ENCODE data around the gene CDH23.

The CDH23 gene

GRCh38 chr10:71647526-71648253 is 251.0 kb downstream of the CDH23 start:
- Histone ChIP-seq H4K20me1 (ENCODE audit: control insufficient read depth, insufficient read depth, low read depth, low read length) (no peaks in the 10 kb centered on the region), H3K4me3 (ENCODE audit: low read length) (peak overlapping the region; percentile 8; the same call in 1 of the 2 replicates), H3F3A (ENCODE audit: control insufficient read depth, insufficient read depth) (peaks cover 13% of the 10 kb centered on the region), H3K36me3 (ENCODE audit: control insufficient read depth, low read length) (no peaks in the 10 kb centered on the region), H3K9me3 (ENCODE audit: control insufficient read depth, insufficient read depth, low read length) (peaks cover 5% of the 10 kb centered on the region; the same call in 1 of the 2 replicates), H3K4me1 (ENCODE audit: control insufficient read depth, low read length) (peaks cover 77% of the 10 kb centered on the region), H3K4me2 (ENCODE audit: low read length) (peak overlapping the region; percentile 72), H3K27ac (ENCODE audit: low read depth, low read length) (peak overlapping the region; percentile 97), H3K27me3 (ENCODE audit: control insufficient read depth, low read length) (no peaks in the 10 kb centered on the region), H3K9me2 (replicated peaks; ENCODE audit: control insufficient read depth, low read length) (no peaks in the 10 kb centered on the region), H3K79me2 (ENCODE audit: control insufficient read depth, low read length) (no peaks in the 10 kb centered on the region)
- TF ChIP-seq EZH2phosphoT487 (IDR thresholded peaks at IDR 0.05; ENCODE audit: borderline replicate concordance, low read length), result no peak
- TF ChIP-seq CTCF (IDR thresholded peaks at IDR 0.05; ENCODE audit: low read depth, low read length, poor library complexity, severe bottlenecking), result peak; percentile 68

DNA sequence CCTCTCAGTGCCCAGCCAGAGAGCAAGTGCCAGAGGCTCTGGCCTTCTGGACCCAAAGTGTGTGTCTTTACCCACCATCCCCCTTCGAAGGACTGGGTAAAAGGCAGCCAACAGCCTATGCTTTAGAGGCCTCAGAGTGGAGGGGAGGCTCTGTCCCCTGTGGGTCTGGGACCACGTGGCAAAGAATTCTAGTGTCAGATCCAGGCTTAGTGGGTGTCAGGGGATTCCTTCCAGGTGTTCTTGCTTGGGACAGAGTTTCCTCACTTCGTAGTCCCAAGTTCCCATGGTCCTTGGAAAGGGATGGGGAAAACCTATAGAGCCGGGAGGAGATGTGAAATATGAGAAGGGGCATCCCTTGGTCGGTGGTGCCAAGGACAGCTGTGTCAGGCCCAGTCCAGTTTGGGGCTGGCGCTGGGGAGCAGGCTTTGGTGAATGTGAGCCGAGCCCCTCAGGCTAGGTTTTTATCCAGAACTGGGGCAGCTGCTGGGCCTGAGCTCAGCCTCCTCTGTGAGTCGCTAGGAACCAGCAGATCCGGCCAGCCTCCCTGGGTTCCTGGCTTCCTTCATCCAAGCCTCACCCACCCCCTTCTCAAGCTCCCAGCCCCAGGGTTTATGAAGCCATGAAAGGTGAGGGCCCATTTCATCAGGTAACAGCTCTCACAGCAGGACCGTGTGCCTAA is 251.7 kb downstream of the CDH23 start:
- no peaks in the 10 kb centered on the region for H3K27me3 ChIP-seq (ENCODE audit: control insufficient read depth, low read length)
- TF ChIP-seq CTCF (IDR thresholded peaks at IDR 0.05; ENCODE audit: low read depth, low read length, poor library complexity, severe bottlenecking), result no peak
- no peak for TF ChIP-seq EZH2phosphoT487 (IDR thresholded peaks at IDR 0.05; ENCODE audit: borderline replicate concordance, low read length)
- H3K27ac ChIP-seq (ENCODE audit: low read depth, low read length), result peak overlapping the region; percentile 97
- peaks cover 5% of the 10 kb centered on the region; the same call in 1 of the 2 replicates for H3K9me3 ChIP-seq (ENCODE audit: control insufficient read depth, insufficient read depth, low read length)
- peak overlapping the region; percentile 72 for H3K4me2 ChIP-seq (ENCODE audit: low read length)
- H3K4me3 ChIP-seq (ENCODE audit: low read length), result peak overlapping the region; percentile 62
- no peaks in the 10 kb centered on the region for H3K36me3 ChIP-seq (ENCODE audit: control insufficient read depth, low read length)
- H3K4me1 ChIP-seq (ENCODE audit: control insufficient read depth, low read length), result peaks cover 84% of the 10 kb centered on the region
- no peaks in the 10 kb centered on the region for H3K9me2 ChIP-seq (replicated peaks; ENCODE audit: control insufficient read depth, low read length)
- H3K79me2 ChIP-seq (ENCODE audit: control insufficient read depth, low read length), result no peaks in the 10 kb centered on the region
- H3F3A ChIP-seq (ENCODE audit: control insufficient read depth, insufficient read depth), result peaks cover 13% of the 10 kb centered on the region
- no peaks in the 10 kb centered on the region for H4K20me1 ChIP-seq (ENCODE audit: control insufficient read depth, insufficient read depth, low read depth, low read length)

DNA sequence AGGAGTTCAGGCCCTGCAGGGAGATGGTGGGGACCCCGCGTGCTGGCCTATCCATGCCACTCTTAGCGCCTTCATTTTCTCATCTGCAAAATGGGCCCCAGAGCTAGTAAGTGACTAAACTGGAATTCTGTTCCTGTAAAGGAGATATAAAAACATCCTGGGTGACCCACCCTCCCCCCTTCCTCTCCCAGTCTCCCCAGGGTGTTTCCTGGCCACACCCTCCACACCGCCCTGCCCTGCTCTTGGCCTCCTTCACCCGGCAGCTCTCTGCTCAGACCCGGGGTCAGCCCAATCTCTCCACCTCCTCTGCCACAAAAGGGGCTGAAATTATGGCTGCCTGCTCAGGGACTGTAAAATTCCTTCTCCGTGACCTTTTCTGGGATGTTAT is 252.2 kb downstream of the CDH23 start:
- H4K20me1 ChIP-seq (ENCODE audit: control insufficient read depth, insufficient read depth, low read depth, low read length), result no peaks in the 10 kb centered on the region
- no peaks in the 10 kb centered on the region for H3K9me2 ChIP-seq (replicated peaks; ENCODE audit: control insufficient read depth, low read length)
- H3K4me3 ChIP-seq (ENCODE audit: low read length), result peak overlapping the region; percentile 62
- H3K79me2 ChIP-seq (ENCODE audit: control insufficient read depth, low read length), result no peaks in the 10 kb centered on the region
- H3K27me3 ChIP-seq (ENCODE audit: control insufficient read depth, low read length), result no peaks in the 10 kb centered on the region
- H3K4me1 ChIP-seq (ENCODE audit: control insufficient read depth, low read length), result peaks cover 82% of the 10 kb centered on the region
- peak overlapping the region; percentile 72 for H3K4me2 ChIP-seq (ENCODE audit: low read length)
- H3F3A ChIP-seq (ENCODE audit: control insufficient read depth, insufficient read depth), result peaks cover 13% of the 10 kb centered on the region
- peak overlapping the region; percentile 97 for H3K27ac ChIP-seq (ENCODE audit: low read depth, low read length)
- H3K9me3 ChIP-seq (ENCODE audit: control insufficient read depth, insufficient read depth, low read length), result peaks cover 5% of the 10 kb centered on the region; the same call in 1 of the 2 replicates
- TF ChIP-seq CTCF (IDR thresholded peaks at IDR 0.05; ENCODE audit: low read depth, low read length, poor library complexity, severe bottlenecking) (no peak), EZH2phosphoT487 (IDR thresholded peaks at IDR 0.05; ENCODE audit: borderline replicate concordance, low read length) (no peak)
- H3K36me3 ChIP-seq (ENCODE audit: control insufficient read depth, low read length), result no peaks in the 10 kb centered on the region
